ENCODE results near the gene SOX2. TPM values are rescaled to one million over a fixed set of nuclear protein-coding genes. Genes with fewer than 3 reads are reported as not detected.

The SOX2 gene
- total RNA-seq, 1 donor from 2014 or later = 0.10 TPM

GRCh38 chr3:181710345-181711291 lies 1.1 kb upstream of the SOX2 start:
- no peak overlapping the region for H3K27ac Mint-ChIP-seq
- peaks cover 57% of the 10 kb centered on the region for H3K27me3 Mint-ChIP-seq (ENCODE audit: insufficient read depth)

DNA sequence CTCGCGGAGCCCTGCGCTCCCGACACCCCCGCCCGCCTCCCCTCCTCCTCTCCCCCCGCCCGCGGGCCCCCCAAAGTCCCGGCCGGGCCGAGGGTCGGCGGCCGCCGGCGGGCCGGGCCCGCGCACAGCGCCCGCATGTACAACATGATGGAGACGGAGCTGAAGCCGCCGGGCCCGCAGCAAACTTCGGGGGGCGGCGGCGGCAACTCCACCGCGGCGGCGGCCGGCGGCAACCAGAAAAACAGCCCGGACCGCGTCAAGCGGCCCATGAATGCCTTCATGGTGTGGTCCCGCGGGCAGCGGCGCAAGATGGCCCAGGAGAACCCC lies 464 bp downstream of the SOX2 start:
- Mint-ChIP-seq H3K27me3 (ENCODE audit: insufficient read depth) (peaks cover 61% of the 10 kb centered on the region), H3K4me1 (ENCODE audit: low read depth) (peaks cover 9% of the 10 kb centered on the region), H3K9me3 (no peaks in the 10 kb centered on the region), H3K36me3 (ENCODE audit: low read depth) (no peaks in the 10 kb centered on the region), H3K27ac (peak overlapping the region; percentile 58), H3K4me3 (no peak overlapping the region)
- intact Hi-C loops (cut with micrococcal nuclease) = no loop called here
- DNase-seq (ENCODE audit: low spot score) = no peak

More at GRCh38 chr3:181710345-181711291, 1.1 kb upstream of the SOX2 start:
- Mint-ChIP-seq H3K4me3 (no peak overlapping the region), H3K36me3 (ENCODE audit: low read depth) (peaks cover under 1% of the 10 kb centered on the region), H3K4me1 (ENCODE audit: low read depth) (peaks cover 9% of the 10 kb centered on the region), H3K9me3 (no peaks in the 10 kb centered on the region)
- no peak for DNase-seq (ENCODE audit: low spot score)
- intact Hi-C loops (cut with micrococcal nuclease) = loop anchor here (1.0 kb wide), 1 partner anchor 13 kb away; no protein-coding TSS in a partner anchor

- intact Hi-C loops (cut with micrococcal nuclease) = no loop called here
- Mint-ChIP-seq H3K4me1 (ENCODE audit: low read depth) (peaks cover 9% of the 10 kb centered on the region), H3K36me3 (ENCODE audit: low read depth) (no peaks in the 10 kb centered on the region), H3K27ac (peak overlapping the region; percentile 58), H3K4me3 (no peak overlapping the region), H3K27me3 (ENCODE audit: insufficient read depth) (peaks cover 62% of the 10 kb centered on the region), H3K9me3 (no peaks in the 10 kb centered on the region)
- no peak for DNase-seq (ENCODE audit: low spot score)
These were observed 991 bp downstream of the SOX2 start for GRCh38 chr3:181712553-181713279.

DNA sequence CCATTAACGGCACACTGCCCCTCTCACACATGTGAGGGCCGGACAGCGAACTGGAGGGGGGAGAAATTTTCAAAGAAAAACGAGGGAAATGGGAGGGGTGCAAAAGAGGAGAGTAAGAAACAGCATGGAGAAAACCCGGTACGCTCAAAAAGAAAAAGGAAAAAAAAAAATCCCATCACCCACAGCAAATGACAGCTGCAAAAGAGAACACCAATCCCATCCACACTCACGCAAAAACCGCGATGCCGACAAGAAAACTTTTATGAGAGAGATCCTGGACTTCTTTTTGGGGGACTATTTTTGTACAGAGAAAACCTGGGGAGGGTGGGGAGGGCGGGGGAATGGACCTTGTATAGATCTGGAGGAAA lies 1.5 kb downstream of the SOX2 start:
- no peak overlapping the region for H3K4me3 Mint-ChIP-seq
- peaks cover 62% of the 10 kb centered on the region for H3K27me3 Mint-ChIP-seq (ENCODE audit: insufficient read depth)
- H3K36me3 Mint-ChIP-seq (ENCODE audit: low read depth) = no peaks in the 10 kb centered on the region
- intact Hi-C loops (cut with micrococcal nuclease) = no loop called here
- H3K9me3 Mint-ChIP-seq = no peaks in the 10 kb centered on the region
- DNase-seq (ENCODE audit: low spot score) = no peak
- H3K27ac Mint-ChIP-seq = peak overlapping the region; percentile 55
- H3K4me1 Mint-ChIP-seq (ENCODE audit: low read depth) = peaks cover 9% of the 10 kb centered on the region

- H3K4me3 Mint-ChIP-seq = no peak overlapping the region
- H3K36me3 Mint-ChIP-seq (ENCODE audit: low read depth) = no peaks in the 10 kb centered on the region
- H3K27me3 Mint-ChIP-seq (ENCODE audit: insufficient read depth) = peaks cover 69% of the 10 kb centered on the region
- peaks cover 9% of the 10 kb centered on the region for H3K4me1 Mint-ChIP-seq (ENCODE audit: low read depth)
- no peak for DNase-seq (ENCODE audit: low spot score)
- intact Hi-C loops (cut with micrococcal nuclease) = loop anchor here (2.0 kb wide), 1 partner anchor 13 kb away; no protein-coding TSS in a partner anchor
- no peaks in the 10 kb centered on the region for H3K9me3 Mint-ChIP-seq
- H3K27ac Mint-ChIP-seq = peak overlapping the region; percentile 55
These were observed 2.2 kb downstream of the SOX2 start for GRCh38 chr3:181713676-181714612.

- DNase-seq (ENCODE audit: low spot score) = no peak
- H3K27ac Mint-ChIP-seq = no peak overlapping the region
- H3K9me3 Mint-ChIP-seq = no peaks in the 10 kb centered on the region
- no peaks in the 10 kb centered on the region for H3K4me1 Mint-ChIP-seq (ENCODE audit: low read depth)
- no peak overlapping the region for H3K4me3 Mint-ChIP-seq
- intact Hi-C loops (cut with micrococcal nuclease) = loop anchor here (2.0 kb wide), 1 partner anchor 15 kb away; no protein-coding TSS in a partner anchor
- H3K36me3 Mint-ChIP-seq (ENCODE audit: low read depth) = no peaks in the 10 kb centered on the region
- peaks cover 78% of the 10 kb centered on the region for H3K27me3 Mint-ChIP-seq (ENCODE audit: insufficient read depth)
These were observed 4.0 kb downstream of the SOX2 start for GRCh38 chr3:181715571-181716340.

GRCh38 chr3:181716966-181717365 lies 5.2 kb downstream of the SOX2 start:
- Mint-ChIP-seq H3K27ac (no peak overlapping the region), H3K36me3 (ENCODE audit: low read depth) (no peaks in the 10 kb centered on the region), H3K27me3 (ENCODE audit: insufficient read depth) (peaks cover 90% of the 10 kb centered on the region), H3K4me1 (ENCODE audit: low read depth) (no peaks in the 10 kb centered on the region), H3K9me3 (no peaks in the 10 kb centered on the region), H3K4me3 (no peak overlapping the region)
- DNase-seq (ENCODE audit: low spot score) = no peak
- intact Hi-C loops (cut with micrococcal nuclease) = no loop called here

DNA sequence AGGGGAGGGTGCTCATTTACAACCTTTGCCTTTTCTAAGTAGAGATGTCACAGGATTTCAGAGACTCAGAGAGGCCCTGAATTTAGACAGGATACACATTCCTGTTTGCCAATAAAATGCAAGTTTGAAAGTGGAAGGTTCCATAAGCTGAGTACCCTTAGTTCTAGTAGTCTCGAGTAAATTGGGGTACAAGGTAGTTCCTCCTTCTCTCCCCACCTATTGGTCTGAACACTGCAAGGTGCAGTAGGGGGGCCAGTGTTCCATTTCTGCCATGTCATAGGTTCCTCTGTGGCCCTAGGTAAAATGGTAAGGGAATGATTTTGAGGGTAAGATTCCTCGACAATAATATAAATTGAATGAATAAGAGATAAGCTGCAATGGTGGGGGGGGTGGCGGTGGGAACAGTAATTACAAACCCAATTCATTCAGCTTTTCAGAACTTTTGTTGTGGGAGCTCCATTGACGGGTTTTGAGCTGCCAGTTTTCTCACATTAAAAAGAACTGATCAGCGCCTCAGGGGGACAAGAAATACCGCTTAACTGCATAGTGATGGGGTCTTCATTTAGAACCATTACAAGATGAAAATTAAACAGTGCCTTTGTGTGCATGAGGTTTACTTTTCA lies 5.9 kb downstream of the SOX2 start:
- no peak for DNase-seq (ENCODE audit: low spot score)
- intact Hi-C loops (cut with micrococcal nuclease) = no loop called here
- H3K4me1 Mint-ChIP-seq (ENCODE audit: low read depth) = no peaks in the 10 kb centered on the region
- no peaks in the 10 kb centered on the region for H3K9me3 Mint-ChIP-seq
- peaks cover 91% of the 10 kb centered on the region for H3K27me3 Mint-ChIP-seq (ENCODE audit: insufficient read depth)
- no peak overlapping the region for H3K27ac Mint-ChIP-seq
- no peak overlapping the region for H3K4me3 Mint-ChIP-seq
- H3K36me3 Mint-ChIP-seq (ENCODE audit: low read depth) = no peaks in the 10 kb centered on the region

DNA sequence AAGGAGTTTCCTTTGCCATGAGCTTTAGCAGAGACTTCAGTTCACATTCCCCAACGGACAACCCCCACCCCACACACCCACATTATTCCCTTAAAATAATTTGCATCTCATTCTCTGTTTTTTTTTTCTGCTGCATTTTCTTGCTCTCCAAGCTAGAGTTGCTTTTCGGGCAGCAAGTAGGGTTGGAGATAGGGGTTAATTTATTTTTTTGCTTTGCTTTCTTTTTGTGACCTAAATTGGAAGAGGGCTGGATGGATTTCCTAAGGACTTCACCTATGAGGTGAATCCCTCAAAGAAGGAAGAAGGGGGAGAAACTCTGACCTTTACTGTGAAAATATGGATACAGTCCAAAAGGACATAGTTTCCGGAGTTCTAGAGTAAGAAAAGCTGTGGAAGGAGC lies 6.6 kb downstream of the SOX2 start:
- Mint-ChIP-seq H3K4me1 (ENCODE audit: low read depth) (peaks cover 2% of the 10 kb centered on the region), H3K36me3 (ENCODE audit: low read depth) (peaks cover under 1% of the 10 kb centered on the region), H3K4me3 (no peak overlapping the region), H3K27me3 (ENCODE audit: insufficient read depth) (peaks cover 94% of the 10 kb centered on the region), H3K9me3 (no peaks in the 10 kb centered on the region), H3K27ac (no peak overlapping the region)
- intact Hi-C loops (cut with micrococcal nuclease) = no loop called here
- no peak for DNase-seq (ENCODE audit: low spot score)

DNA sequence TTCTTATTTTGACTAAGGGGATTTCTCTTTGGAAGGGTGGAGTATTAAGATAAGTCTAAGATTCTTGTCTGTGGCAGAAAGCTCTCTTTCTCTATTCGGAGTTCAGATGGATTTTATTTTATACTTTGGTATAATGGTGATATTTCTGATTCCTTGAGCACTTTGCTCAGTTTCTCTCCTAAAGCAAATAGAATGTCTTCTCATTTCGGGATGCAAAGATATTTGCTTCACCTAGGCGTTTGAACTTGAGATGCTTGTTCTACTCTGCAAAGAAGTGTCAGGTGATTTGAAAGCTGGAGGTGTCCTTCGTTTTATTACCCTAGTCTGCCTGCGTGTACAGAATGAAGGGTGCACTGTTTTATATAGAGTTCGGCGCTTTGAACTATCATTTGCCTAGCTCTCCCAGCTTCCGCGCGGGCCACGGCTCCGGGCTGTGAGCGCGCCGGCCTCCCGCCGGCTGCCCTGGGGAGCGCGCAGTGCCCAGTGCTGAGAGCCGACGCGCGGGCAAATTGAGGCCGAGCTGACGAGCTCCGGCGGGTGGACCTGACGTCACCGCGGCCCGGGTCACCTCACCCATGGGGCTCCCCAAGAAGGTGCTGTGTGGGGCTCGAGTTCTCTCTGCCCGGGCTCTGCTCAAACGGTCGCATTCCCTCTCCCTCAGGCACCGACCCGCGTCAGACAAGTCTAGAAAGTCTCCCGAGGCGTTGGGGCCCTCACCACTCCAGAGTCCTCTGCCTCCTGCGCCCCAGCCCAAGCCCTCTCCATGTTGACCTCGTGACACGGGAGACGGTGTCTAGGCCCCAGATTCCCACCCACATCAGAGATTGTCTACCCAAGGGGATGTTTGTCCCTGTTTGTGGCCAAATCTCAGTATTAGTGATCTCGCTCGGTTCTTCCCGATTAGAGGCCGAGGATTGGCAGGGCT lies 7.5 kb downstream of the SOX2 start:
- Mint-ChIP-seq H3K27ac (peak overlapping the region; percentile 61), H3K9me3 (no peaks in the 10 kb centered on the region), H3K27me3 (ENCODE audit: insufficient read depth) (peaks cover 94% of the 10 kb centered on the region), H3K36me3 (ENCODE audit: low read depth) (peaks cover 2% of the 10 kb centered on the region), H3K4me3 (no peak overlapping the region), H3K4me1 (ENCODE audit: low read depth) (peaks cover 4% of the 10 kb centered on the region)
- no peak for DNase-seq (ENCODE audit: low spot score)
- intact Hi-C loops (cut with micrococcal nuclease) = no loop called here

Data from activated T-helper 1 cell treated with anti-CD3 and anti-CD28 coated beads, Interleukin-12 subunit alpha, Interleukin-12 subunit beta, Interleukin-2, Interleukin-4 antibody, amounts not matched to agents 30 ng/mL and 10 ng/mL and 1 ng/mL, durations not matched to agents 14 hours and 24 hours and 36 hours (primary cell).